Measurements from ENCODE around the gene LMF2. TPM values are rescaled to one million over a fixed set of nuclear protein-coding genes. Genes with fewer than 3 reads are reported as not detected.

Gene LMF2
- total RNA-seq, 3 donors from 2014 or later (not counting 1 experiment from before 2014, with no cell fraction given): 114 to 129 (median 122) TPM

DNA sequence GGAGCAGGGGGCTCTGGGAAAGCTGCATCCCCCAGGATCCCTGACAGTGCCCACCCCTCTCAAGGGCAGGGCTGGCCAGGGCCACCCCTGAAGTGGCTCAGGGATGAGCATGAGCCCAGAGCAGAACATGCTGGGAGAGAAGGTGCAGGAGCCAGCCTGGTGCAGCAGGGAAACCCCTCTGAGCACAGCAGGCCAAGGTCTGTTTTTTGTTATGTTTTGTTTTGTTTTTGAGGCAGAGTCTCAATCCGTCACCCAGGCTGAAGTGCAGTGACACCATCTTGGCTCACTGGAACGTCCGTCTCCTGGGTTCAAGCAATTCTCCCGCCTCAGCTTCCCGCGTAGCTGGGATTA, 31.9 kb downstream of the LMF2 start:
- Histone ChIP-seq H3K4me1 (ENCODE audit: control insufficient read depth, insufficient read depth, low read length) (peaks cover 42% of the 10 kb centered on the region), H3K27ac (ENCODE audit: low read length) (no peak overlapping the region), H3K9me3 (ENCODE audit: control insufficient read depth, insufficient read depth, low read length) (no peaks in the 10 kb centered on the region), H3K36me3 (ENCODE audit: control insufficient read depth, insufficient read depth, low read length) (peaks cover 4% of the 10 kb centered on the region), H3K4me3 (ENCODE audit: low read length) (no peak overlapping the region), H3K27me3 (ENCODE audit: control insufficient read depth, insufficient read depth, low read length) (no peaks in the 10 kb centered on the region)
- TF ChIP-seq, protein P1, sequence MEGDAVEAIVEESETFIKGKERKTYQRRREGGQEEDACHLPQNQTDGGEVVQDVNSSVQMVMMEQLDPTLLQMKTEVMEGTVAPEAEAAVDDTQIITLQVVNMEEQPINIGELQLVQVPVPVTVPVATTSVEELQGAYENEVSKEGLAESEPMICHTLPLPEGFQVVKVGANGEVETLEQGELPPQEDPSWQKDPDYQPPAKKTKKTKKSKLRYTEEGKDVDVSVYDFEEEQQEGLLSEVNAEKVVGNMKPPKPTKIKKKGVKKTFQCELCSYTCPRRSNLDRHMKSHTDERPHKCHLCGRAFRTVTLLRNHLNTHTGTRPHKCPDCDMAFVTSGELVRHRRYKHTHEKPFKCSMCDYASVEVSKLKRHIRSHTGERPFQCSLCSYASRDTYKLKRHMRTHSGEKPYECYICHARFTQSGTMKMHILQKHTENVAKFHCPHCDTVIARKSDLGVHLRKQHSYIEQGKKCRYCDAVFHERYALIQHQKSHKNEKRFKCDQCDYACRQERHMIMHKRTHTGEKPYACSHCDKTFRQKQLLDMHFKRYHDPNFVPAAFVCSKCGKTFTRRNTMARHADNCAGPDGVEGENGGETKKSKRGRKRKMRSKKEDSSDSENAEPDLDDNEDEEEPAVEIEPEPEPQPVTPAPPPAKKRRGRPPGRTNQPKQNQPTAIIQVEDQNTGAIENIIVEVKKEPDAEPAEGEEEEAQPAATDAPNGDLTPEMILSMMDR (IDR thresholded peaks at IDR 0.05): no peak
- ATAC-seq (no peak), DNase-seq (no peak)
- H3K27ac Mint-ChIP-seq: peak overlapping the region; percentile 26 to 84
- WGBS (ENCODE audit: insufficient coverage): 89% methylated on average over 6 of the region's 6 CpGs
- peaks cover 6 to 8% of the 10 kb centered on the region in 2 donors for H3K27me3 Mint-ChIP-seq (ENCODE audit: low read depth in 2 of 2)
- H3K36me3 Mint-ChIP-seq: no peaks in the 10 kb centered on the region
- no peaks in the 10 kb centered on the region for H3K9me3 Mint-ChIP-seq
- H3K4me3 Mint-ChIP-seq: peak overlapping the region; percentile 76
- intact Hi-C loops (cut with micrococcal nuclease): no loop called here
- H3K4me1 Mint-ChIP-seq: peaks cover 23 to 42% of the 10 kb centered on the region in 2 donors

DNA sequence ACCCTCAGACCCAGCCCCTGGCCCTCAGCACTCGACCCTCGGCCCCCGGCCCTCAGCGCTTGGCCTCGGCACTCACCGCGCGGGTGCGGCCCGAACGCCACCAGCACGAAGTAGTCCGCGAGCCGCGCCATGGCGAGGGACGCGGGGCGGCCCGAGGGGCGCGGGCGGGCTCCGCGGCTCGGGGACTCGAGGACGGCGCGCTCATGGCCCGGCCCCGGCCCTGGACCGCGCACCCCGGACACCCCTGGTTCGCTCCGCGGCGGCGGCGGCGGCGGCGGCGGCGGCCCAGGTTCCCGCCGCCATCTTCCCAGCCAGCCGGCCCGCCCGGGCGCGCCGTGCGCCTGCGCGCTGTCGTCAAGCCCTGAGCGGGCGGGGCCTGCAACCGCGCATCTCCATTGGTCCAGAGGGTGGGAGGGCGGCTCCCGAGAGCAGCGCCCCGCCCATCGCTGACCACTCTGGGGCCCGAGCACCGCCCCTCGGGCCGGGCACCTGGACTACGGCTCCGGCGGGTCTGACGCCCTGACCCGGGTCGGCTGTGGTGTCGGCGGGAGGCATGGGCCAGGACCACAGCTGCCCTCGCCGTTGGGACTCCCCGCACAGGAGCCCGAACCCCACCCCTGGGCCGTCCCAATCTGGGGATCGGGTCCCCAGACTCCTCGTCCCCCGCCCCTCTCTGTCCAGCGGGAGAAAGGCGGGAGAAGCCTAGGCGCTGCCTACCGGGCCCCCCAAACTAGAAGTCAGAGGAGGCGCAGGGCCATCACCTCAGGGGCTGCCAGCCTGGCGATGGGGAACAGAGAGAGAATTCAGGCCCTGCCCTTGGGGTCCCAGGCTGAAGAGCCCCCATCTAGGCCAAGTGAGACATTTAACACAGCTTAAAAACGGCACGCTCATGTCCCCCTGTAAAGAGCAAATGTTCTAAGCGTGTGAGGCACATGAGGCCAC, 32.5 kb downstream of the LMF2 start, which contains the start of gene SBF1:
SBF1 (minus strand) TSS at position 326 of the 942 bp plus-strand sequence; CDS start at position 131, 195 bp downstream.
- ATAC-seq: peak; percentile 84 to 92 (median 84)
- Histone ChIP-seq H3K4me3 (ENCODE audit: low read length) (peak within 1 kb of the TSS; percentile 68), H3K27ac (ENCODE audit: low read length) (peak within 1 kb of the TSS; percentile 68), H3K36me3 (ENCODE audit: control insufficient read depth, insufficient read depth, low read length) (peaks cover 4% of the 10 kb centered on the region), H3K4me1 (ENCODE audit: control insufficient read depth, insufficient read depth, low read length) (peaks cover 49% of the 10 kb centered on the region), H3K27me3 (ENCODE audit: control insufficient read depth, insufficient read depth, low read length) (no peaks in the 10 kb centered on the region), H3K9me3 (ENCODE audit: control insufficient read depth, insufficient read depth, low read length) (no peaks in the 10 kb centered on the region)
- TF ChIP-seq, protein P1 (IDR thresholded peaks at IDR 0.05): no peak
- WGBS (ENCODE audit: insufficient coverage): 3% methylated on average over 97 of the region's 97 CpGs
- H3K27me3 Mint-ChIP-seq (ENCODE audit: low read depth in 2 of 2): peaks cover 3 to 4% of the 10 kb centered on the region in 2 donors
- intact Hi-C loops (cut with micrococcal nuclease): loop anchor here (5.0 kb wide), 1 partner anchor 32 kb away; the partner anchor contains the start of genes LMF2 and NCAPH2
- no peaks in the 10 kb centered on the region for H3K9me3 Mint-ChIP-seq
- no peaks in the 10 kb centered on the region for H3K36me3 Mint-ChIP-seq
- peak within 1 kb of the TSS; percentile 79 to 84 for H3K27ac Mint-ChIP-seq
- H3K4me1 Mint-ChIP-seq: peaks cover 28 to 48% of the 10 kb centered on the region in 2 donors
- peak within 1 kb of the TSS; percentile 97 for H3K4me3 Mint-ChIP-seq
- peak; percentile 90 to 95 for DNase-seq

DNA sequence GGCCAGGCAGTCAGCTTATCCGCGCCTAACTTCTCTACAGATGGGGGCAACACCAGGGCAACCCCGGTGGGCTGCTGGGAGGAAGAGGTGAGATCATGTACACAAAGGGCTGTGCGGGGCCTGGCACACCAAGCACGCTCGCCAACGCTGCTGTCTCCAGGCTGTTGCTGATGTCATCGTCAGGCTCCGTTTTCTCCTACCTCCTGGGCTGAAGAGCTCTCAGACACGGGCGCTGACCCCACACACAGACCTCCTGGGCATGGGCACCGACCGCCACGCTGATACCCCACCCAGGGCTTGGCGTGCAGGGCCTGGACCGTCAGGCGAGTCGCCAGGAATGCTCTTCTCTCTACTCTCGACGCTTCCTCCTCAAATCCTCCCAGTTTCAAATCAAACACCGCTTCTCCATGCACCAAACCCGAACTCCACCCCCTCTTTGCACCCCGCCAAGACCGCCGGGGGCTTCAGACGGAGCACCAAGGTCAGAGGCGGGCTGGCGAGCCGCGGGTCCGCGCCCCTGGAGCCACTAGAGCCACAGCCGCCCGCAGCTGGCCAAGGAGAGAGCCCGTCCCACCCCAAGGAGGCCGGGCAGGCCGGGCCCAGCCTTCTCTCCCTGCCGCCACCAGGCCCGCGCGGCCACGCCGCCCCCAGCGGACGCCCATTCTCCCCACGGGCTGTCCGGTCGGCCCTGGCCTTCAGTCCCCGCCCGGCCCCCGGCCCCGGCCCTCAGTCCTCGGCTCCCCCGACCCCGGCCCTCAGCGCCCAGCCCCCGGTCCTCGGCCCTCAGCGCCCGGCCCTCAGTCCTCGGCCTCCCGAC, 33.4 kb downstream of the LMF2 start:
- H3K4me1 ChIP-seq (ENCODE audit: control insufficient read depth, insufficient read depth, low read length): peaks cover 58% of the 10 kb centered on the region
- Mint-ChIP-seq H3K4me1 (peaks cover 28 to 57% of the 10 kb centered on the region in 2 donors), H3K9me3 (no peaks in the 10 kb centered on the region), H3K36me3 (no peaks in the 10 kb centered on the region), H3K27ac (peak overlapping the region; percentile 79), H3K27me3 (ENCODE audit: low read depth in 2 of 2) (no peaks in the 10 kb centered on the region), H3K4me3 (peak overlapping the region; percentile 97)
- intact Hi-C loops (cut with micrococcal nuclease): loop anchor here (5.0 kb wide), 1 partner anchor 33 kb away; the partner anchor contains the start of genes LMF2 and NCAPH2
- no peaks in the 10 kb centered on the region for H3K27me3 ChIP-seq (ENCODE audit: control insufficient read depth, insufficient read depth, low read length)
- peak overlapping the region; percentile 68 for H3K4me3 ChIP-seq (ENCODE audit: low read length)
- 8% methylated on average over 62 of the region's 62 CpGs for WGBS (ENCODE audit: insufficient coverage)
- H3K36me3 ChIP-seq (ENCODE audit: control insufficient read depth, insufficient read depth, low read length): peaks cover 4% of the 10 kb centered on the region
- no peak for ATAC-seq
- no peaks in the 10 kb centered on the region for H3K9me3 ChIP-seq (ENCODE audit: control insufficient read depth, insufficient read depth, low read length)
- DNase-seq: peak in 1 of 2 donors; percentile 52
- H3K27ac ChIP-seq (ENCODE audit: low read length): peak overlapping the region; percentile 54
- TF ChIP-seq, protein P1 (IDR thresholded peaks at IDR 0.05): no peak

Measured in natural killer cell (primary cell).